ENCODE measurements around the gene DLGAP5.

- no peak for TF ChIP-seq SMC3 (IDR thresholded peaks at IDR 0.05; ENCODE audit: low read depth, low read length)
- TF ChIP-seq RAD21 (IDR thresholded peaks at IDR 0.05; ENCODE audit: low read length), result no peak
- TF ChIP-seq POLR2A (IDR thresholded peaks at IDR 0.05; ENCODE audit: low read depth, low read length), result no peak
- no peak for TF ChIP-seq CTCF (conservative IDR thresholded peaks at IDR 0.05; ENCODE audit: low read depth, low read length)
- TF ChIP-seq BHLHE40 (IDR thresholded peaks at IDR 0.05; ENCODE audit: low read depth, low read length), result no peak
Observed at GRCh38 chr14:55158412-55158811, 33.0 kb downstream of the DLGAP5 start.
